HG03039 (cell line): ENCODE results near the gene ZNF555.
A peak's percentile ranks its signal among the peaks of the same experiment; 100 is the strongest.
"Not testable (repeated sequence)": the region's sequence is repeated elsewhere in the genome, so short reads cannot be mapped to it uniquely, and the experiment has no call there.

Source experiments
- ATAC-seq: cut with Tn5 transposase; IDR thresholded peaks from one replicate; pipeline ENCODE4 v1.9.1; 2021; ENCODE audit warnings: mild to moderate bottlenecking, moderate library complexity; ENCODE audit not compliant: unreplicated experiment

ZNF555 gene

GRCh38 chr19:2866495-2867024, 25.3 kb downstream of the ZNF555 start:
- no peak for ATAC-seq

DNA sequence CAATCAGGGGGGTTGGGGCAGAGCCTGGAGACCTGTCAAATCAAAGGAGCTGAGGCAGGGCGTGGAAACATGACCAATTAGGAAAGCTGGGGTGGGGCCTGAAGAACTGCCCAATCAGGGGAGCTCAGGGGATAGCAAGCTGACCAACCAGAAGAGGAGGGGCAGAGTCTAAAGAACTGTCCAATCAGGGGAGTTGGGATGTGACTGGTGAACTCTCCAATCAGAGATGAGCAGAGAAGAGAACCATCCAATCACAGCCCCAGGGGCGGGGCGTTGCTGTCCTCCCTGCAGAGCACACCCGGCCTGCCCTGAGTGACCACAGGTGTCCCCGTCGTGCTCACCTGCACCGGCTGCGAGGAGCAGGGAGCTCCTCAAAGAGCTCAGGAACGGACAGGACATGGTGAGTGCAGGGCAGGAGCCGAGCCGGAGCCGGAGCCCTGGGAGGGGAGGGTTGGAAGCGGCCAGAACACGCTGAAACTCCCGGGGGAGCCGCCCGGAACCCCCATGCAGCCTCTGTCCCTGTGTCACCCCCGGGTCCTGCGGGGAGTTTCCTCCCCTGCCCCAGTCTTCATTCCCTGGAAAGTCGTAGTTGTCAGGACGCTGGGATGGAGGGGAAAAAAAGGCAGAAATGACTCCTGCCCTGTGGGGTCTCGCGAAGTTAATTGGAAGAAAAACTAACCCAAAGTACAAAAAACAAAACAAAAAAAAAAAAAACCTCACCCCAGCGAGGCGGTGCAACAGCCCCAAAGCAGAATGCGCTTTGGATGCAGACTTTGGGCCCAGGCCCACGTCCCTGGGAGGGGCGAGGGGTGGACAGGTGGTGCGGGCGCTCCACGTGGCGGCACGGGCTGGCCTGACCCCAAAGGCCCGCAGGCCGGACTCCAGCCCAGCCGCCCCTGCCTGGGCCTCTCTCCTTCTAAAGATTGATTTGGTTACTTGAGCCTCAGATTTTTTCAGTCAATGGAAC, 26.0 kb downstream of the ZNF555 start, which contains the start of gene ZNF556:
Gene ZNF556 (plus strand): TSS at position 311 of the 967 bp plus-strand sequence. CDS start 87 bp downstream, at position 398.
- ATAC-seq = no peak

- ATAC-seq = no peak
Measured at GRCh38 chr19:2869618-2870017, 28.3 kb downstream of the ZNF555 start.

DNA sequence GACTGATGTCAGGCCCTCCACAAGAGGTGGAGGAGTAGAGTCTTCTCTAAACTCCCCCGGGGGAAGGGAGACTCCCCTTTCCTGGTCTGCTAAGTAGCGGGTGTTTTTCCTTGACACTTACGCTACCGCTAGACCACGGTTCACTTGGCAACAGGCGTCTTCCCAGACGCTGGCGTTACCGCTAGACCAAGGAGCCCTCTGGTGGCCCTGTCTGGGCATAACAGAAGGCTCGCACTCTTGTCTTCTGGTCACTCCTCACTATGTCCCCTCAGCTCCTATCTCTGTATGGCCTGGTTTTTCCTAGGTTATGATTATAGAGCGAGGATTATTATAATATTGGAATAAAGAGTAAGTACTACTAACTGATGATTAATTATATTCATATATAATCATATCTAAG, 30.9 kb downstream of the ZNF555 start:
- ATAC-seq = not testable (repeated sequence)

- ATAC-seq = no peak
Measured at GRCh38 chr19:2877398-2878331, 36.4 kb downstream of the ZNF555 start.

DNA sequence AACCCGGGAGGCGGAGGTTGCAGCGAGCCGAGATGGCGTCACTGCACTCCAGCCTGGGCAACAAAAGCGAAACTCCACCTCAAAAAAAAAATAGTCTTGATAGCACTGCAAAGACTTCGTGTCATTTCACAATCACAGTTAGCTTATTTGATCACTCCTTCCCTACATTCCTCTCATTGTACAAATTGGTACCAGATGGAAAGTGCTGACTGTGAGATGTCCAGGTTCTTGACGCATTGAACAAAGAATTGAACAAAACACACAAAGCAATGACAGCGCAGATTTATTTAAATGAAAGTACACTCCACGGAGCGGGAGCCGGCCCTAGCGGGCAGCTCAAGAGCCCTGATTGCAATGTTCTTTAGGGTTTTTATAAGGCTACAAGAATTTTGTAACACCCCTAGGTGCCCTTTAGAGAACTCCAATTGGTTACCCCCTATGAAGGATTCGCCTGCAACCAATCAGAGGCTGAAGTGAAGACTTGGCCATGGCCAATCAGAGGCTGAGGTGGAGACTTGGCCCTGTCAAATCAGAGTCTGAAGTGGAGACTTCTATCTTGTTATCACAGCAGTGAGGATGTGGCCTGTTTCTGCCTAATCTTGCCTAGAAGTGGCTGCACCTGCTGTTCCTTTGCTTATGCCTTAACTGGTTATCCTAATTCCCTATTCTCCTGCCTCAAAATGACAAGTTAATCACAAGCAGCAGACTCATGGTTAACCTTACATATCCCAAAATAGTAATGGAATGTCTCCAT, 42.6 kb downstream of the ZNF555 start:
- ATAC-seq = no peak

GRCh38 chr19:2885736-2886135, 44.5 kb downstream of the ZNF555 start:
- ATAC-seq = no peak

GRCh38 chr19:2887391-2887914, 46.2 kb downstream of the ZNF555 start:
- ATAC-seq = no peak

- ATAC-seq = no peak
Measured at GRCh38 chr19:2888731-2889224, 47.5 kb downstream of the ZNF555 start.

DNA sequence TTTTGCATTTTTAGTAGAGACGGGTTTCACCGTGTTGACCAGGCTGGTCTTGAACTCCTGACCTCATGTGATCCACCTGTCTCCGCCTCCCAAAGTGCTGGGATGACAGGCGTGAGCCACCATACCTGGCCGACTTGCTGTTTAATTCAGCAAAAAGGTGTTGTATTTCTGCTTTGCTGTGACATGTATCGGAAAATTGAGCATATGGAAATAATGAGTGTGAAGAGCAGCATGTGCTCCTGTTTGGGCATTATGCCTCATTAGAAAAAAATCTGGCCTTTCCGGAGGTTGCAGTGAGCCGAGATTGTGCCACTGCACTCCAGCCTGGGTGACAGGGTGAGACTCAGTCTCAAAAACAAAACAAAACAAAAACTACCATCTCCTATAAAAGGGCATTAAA, 49.3 kb downstream of the ZNF555 start:
- not testable (repeated sequence) for ATAC-seq

DNA sequence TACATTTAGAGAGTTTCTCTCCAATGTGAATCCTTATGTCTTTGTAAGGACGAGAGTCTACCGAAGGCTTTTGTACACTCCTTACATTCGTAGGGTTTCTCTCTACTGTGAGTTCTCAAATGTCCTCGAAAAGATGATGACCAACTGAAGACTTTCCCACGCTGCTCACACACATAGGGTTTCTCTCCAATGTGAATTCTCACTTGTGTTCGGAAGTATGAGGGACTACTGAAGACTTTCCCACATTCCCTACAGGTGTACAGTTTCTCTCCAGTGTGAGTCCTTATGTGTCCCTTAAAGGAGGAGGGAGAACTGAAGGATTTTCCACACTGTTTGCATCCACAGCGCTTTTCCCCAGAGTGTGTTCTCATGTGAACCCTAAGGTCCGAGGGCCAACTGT, 55.4 kb downstream of the ZNF555 start:
- no peak for ATAC-seq

- peak; percentile 95 for ATAC-seq
Measured at GRCh38 chr19:2900296-2901252, 59.3 kb downstream of the ZNF555 start, which contains the start of gene ZNF57. TSS of gene ZNF57 (plus strand) at chr19:2900928. CDS start at chr19:2901046, 118 bp downstream.

GRCh38 chr19:2902590-2903218, 61.4 kb downstream of the ZNF555 start:
- no peak for ATAC-seq

- ATAC-seq = not testable (repeated sequence)
Measured at GRCh38 chr19:2903326-2903725, 62.1 kb downstream of the ZNF555 start.

DNA sequence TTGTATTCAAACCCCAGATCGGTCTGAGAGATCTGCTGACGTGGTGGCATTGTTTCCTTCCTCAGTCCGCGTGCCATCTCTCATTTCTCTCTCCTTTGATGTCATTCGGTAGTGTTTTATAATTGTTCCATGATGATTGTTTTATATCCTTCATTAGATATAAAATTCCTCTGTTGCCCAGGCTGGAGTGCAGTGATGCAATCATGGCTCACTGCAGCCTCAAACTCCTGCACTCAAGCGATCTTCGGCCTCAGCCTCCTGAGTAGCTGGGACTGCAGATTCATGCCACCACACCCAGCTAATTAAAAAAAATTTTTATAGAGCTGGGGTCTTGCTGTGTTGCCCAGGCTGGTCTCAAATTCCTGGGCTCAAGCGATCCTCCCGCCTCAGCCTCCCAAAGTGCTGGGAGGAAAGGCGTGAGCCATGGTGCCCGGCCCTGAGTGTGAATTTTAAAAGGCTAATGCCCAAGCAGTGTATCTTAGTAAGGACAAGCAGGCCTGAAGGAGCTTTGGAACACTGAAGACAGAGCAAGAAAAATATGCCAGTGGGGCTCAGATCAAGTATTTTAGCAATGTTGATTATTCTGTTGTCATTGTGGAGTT, 64.7 kb downstream of the ZNF555 start:
- no peak for ATAC-seq

DNA sequence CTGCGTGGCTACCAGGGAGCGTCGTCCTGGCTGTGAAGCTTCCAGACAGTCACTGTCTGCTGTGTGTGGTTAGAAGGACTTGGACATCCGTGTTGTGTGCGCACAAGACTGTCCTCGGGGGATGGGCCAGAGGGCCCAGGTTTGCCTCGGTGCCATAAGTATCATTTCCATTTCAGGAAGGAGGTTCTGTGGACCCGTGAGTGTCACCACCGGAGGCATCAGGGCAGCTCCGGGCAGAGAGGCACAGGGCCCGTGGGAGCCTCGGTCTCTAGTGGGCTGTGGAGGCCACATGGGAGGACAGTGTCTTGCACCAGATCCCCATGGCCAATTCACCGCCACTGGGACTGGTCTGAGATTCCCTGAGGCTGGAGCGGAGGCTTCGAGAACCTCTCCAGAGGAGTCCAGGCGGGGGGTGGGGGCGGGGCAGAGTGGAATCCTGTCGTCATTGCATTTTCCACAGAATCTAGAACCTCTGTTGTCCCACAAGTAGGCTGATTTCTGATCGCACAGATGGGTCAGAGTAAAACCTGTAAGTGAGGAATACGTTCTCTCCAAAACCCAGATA, 65.4 kb downstream of the ZNF555 start:
- no peak for ATAC-seq
